Neural cell (in vitro differentiated cells): ENCODE measurements around the gene NEDD4L. TPM values are rescaled to one million over a fixed set of nuclear protein-coding genes. Genes with fewer than 3 reads are reported as not detected.
"Not testable (repeated sequence)": the region's sequence is repeated elsewhere in the genome, so short reads cannot be mapped to it uniquely, and the experiment has no call there.

ENCODE experiments used
- H2AFZ ChIP-seq: fragments of 200-600, 300-800 bp; sonication (generic), shearing (Covaris generic); 2 replicates; pipeline ENCODE4 v1.6.0; 2014; ENCODE audit warnings: low read depth, mild to moderate bottlenecking, antibody characterized with exemption, low read length, moderate library complexity
- H3F3A ChIP-seq: fragments of 200-600 bp; shearing (Covaris generic); 2 replicates; pipeline ENCODE4 v1.6.1; 2016; ENCODE audit warnings: mild to moderate bottlenecking, moderate library complexity, mixed read lengths, antibody characterized with exemption, low read length; ENCODE audit not compliant: insufficient read depth, poor library complexity, severe bottlenecking
- H3K27ac ChIP-seq: fragments of 200-600, 300-800 bp; sonication (generic), shearing (Covaris generic); 2 replicates; pipeline ENCODE4 v1.5.1; 2014; ENCODE audit warnings: mild to moderate bottlenecking, low read length, moderate library complexity
- H3K27me3 ChIP-seq: fragments of 300-800, 200-600 bp; sonication (generic), shearing (Covaris generic); 2 replicates; pipeline ENCODE4 v1.6.0; 2014; ENCODE audit warnings: mild to moderate bottlenecking, low read depth, low read length, moderate library complexity; ENCODE audit not compliant: insufficient read depth
- H3K36me3 ChIP-seq: fragments of 300-800, 200-600 bp; sonication (generic), shearing (Covaris generic); 2 replicates; pipeline ENCODE4 v1.5.1; 2014; ENCODE audit warnings: mild to moderate bottlenecking, antibody characterized with exemption, low read length, moderate library complexity; ENCODE audit not compliant: insufficient read depth
- H3K4me2 ChIP-seq: fragments of 300-800, 200-600 bp; sonication (generic), shearing (Covaris generic); 2 replicates; pipeline ENCODE4 v1.6.0; 2014; ENCODE audit warnings: mild to moderate bottlenecking, low read length
- H3K4me3 ChIP-seq: fragments of 300-800, 200-600 bp; sonication (generic), shearing (Covaris generic); 2 replicates; pipeline ENCODE4 v1.5.1; 2014; ENCODE audit warnings: mild to moderate bottlenecking, low read length, moderate library complexity
- H3K79me2 ChIP-seq: fragments of 200-600 bp; shearing (Covaris generic); replicated peaks from 2 replicates; pipeline ENCODE4 v1.6.0; 2014; ENCODE audit warnings: mild to moderate bottlenecking, low read length, moderate library complexity; ENCODE audit not compliant: insufficient read depth
- H3K9ac ChIP-seq: fragments of 300-800, 200-600 bp; sonication (generic), shearing (Covaris generic); 2 replicates; pipeline ENCODE4 v1.6.1; 2016; ENCODE audit warnings: mild to moderate bottlenecking, low read length, mixed read lengths
- H3K9me2 ChIP-seq: fragments of 200-600 bp; shearing (Covaris generic); 2 replicates; pipeline ENCODE4 v1.6.1; 2016; ENCODE audit warnings: mild to moderate bottlenecking, low read length, mixed read lengths; ENCODE audit not compliant: insufficient read depth
- H3K9me3 ChIP-seq: fragments of 200-600, 300-800 bp; sonication (generic), shearing (Covaris generic); 2 replicates; pipeline ENCODE4 v1.6.1; 2016; ENCODE audit warnings: mild to moderate bottlenecking, mixed run types, low read length, moderate library complexity, mixed read lengths
- H4K20me1 ChIP-seq: fragments of 200-600 bp; shearing (Covaris generic); 2 replicates; pipeline ENCODE4 v1.6.1; 2016; ENCODE audit warnings: mild to moderate bottlenecking, mixed run types; ENCODE audit not compliant: insufficient read depth
- EP300 ChIP-seq: fragments of 450-650 bp; conservative IDR thresholded peaks from 2 replicates; pipeline ENCODE4 v1.6.1; 2014; ENCODE audit warnings: antibody characterized with exemption, mild to moderate bottlenecking, moderate library complexity; ENCODE audit not compliant: poor library complexity, severe bottlenecking
- EZH2 ChIP-seq: fragments of 200-600, 300-800 bp; shearing (Covaris generic), sonication (generic); IDR thresholded peaks from 2 replicates; pipeline ENCODE4 v1.6.1; 2014; ENCODE audit warnings: antibody characterized with exemption, low read length, borderline replicate concordance, mild to moderate bottlenecking; ENCODE audit not compliant: insufficient read depth, poor library complexity, severe bottlenecking
- MXI1 ChIP-seq: fragments of 450-650 bp; conservative IDR thresholded peaks from 2 replicates; pipeline ENCODE4 v1.6.1; 2014; ENCODE audit warnings: antibody characterized with exemption, mild to moderate bottlenecking; ENCODE audit not compliant: poor library complexity, severe bottlenecking
- POLR2AphosphoS5 ChIP-seq: IDR thresholded peaks from 2 replicates; pipeline ENCODE4 v1.6.1; 2012
- RAD21 ChIP-seq: fragments of 450-650 bp; conservative IDR thresholded peaks from 2 replicates; pipeline ENCODE4 v1.6.1; 2014; ENCODE audit warnings: antibody characterized with exemption, mild to moderate bottlenecking, moderate library complexity
- SMC3 ChIP-seq: fragments of 450-650 bp; conservative IDR thresholded peaks from 2 replicates; pipeline ENCODE4 v1.6.1; 2014; ENCODE audit warnings: antibody characterized with exemption, mild to moderate bottlenecking, moderate library complexity; ENCODE audit not compliant: poor library complexity
- TAF1 ChIP-seq: IDR thresholded peaks from 2 replicates; pipeline ENCODE4 v1.6.1; 2012; ENCODE audit warnings: low read depth
- polyA plus RNA-seq: library from polyadenylated mRNA; depleted of rRNA; stranded (reverse); fragments of >200 nt; gene quantifications from 2 replicates; pipeline ENCODE4 v1.2.3, GENCODE V29; 2014
- TF ChIP-seq, protein P1 (sequence below): IDR thresholded peaks from 2 replicates; pipeline ENCODE4 v1.6.1; 2012; ENCODE audit warnings: borderline replicate concordance
- TF ChIP-seq, protein P2 (sequence below): fragments of 450-650 bp; IDR thresholded peaks from 2 replicates; pipeline ENCODE4 v1.5.1; 2014; ENCODE audit warnings: antibody characterized with exemption, mild to moderate bottlenecking, moderate library complexity; ENCODE audit not compliant: poor library complexity, severe bottlenecking

Gene NEDD4L
- polyA plus RNA-seq, 1 donor from 2014 or later = 97.9 TPM

DNA sequence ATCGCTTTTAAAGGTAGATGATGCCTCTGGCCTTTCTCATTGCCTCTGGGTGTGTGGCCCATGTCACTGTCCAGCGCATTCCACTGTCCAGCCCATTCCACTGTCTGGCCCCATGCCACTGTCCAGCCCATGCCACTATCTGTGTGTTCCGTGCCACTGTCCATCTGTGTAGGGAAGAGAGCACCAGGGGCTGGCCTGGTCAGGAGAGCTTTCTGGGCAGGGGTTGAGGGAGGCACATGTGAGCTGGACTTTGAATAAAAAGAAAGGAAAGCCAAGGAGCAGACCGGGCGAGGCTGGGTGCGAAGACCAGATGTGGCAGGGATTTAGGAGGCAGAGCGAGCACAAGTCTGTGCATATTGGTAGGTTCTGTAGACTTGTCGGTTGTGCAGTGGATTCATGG, 236.2 kb downstream of the NEDD4L start:
- Histone ChIP-seq H3F3A (no peaks in the 10 kb centered on the region), H4K20me1 (no peaks in the 10 kb centered on the region), H3K79me2 (peaks cover 18% of the 10 kb centered on the region), H3K27me3 (no peaks in the 10 kb centered on the region), H3K9me3 (no peaks in the 10 kb centered on the region), H2AFZ (no peak overlapping the region), H3K36me3 (no peaks in the 10 kb centered on the region), H3K4me3 (no peak overlapping the region), H3K4me2 (no peak overlapping the region), H3K27ac (no peak overlapping the region), H3K9me2 (no peaks in the 10 kb centered on the region), H3K9ac (no peak overlapping the region)
- TF ChIP-seq, protein P1, sequence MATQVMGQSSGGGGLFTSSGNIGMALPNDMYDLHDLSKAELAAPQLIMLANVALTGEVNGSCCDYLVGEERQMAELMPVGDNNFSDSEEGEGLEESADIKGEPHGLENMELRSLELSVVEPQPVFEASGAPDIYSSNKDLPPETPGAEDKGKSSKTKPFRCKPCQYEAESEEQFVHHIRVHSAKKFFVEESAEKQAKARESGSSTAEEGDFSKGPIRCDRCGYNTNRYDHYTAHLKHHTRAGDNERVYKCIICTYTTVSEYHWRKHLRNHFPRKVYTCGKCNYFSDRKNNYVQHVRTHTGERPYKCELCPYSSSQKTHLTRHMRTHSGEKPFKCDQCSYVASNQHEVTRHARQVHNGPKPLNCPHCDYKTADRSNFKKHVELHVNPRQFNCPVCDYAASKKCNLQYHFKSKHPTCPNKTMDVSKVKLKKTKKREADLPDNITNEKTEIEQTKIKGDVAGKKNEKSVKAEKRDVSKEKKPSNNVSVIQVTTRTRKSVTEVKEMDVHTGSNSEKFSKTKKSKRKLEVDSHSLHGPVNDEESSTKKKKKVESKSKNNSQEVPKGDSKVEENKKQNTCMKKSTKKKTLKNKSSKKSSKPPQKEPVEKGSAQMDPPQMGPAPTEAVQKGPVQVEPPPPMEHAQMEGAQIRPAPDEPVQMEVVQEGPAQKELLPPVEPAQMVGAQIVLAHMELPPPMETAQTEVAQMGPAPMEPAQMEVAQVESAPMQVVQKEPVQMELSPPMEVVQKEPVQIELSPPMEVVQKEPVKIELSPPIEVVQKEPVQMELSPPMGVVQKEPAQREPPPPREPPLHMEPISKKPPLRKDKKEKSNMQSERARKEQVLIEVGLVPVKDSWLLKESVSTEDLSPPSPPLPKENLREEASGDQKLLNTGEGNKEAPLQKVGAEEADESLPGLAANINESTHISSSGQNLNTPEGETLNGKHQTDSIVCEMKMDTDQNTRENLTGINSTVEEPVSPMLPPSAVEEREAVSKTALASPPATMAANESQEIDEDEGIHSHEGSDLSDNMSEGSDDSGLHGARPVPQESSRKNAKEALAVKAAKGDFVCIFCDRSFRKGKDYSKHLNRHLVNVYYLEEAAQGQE = no peak
- TF ChIP-seq TAF1 (no peak), EP300 (no peak), MXI1 (no peak), POLR2AphosphoS5 (no peak), RAD21 (no peak), EZH2 (no peak), SMC3 (no peak)
- TF ChIP-seq, protein P2, sequence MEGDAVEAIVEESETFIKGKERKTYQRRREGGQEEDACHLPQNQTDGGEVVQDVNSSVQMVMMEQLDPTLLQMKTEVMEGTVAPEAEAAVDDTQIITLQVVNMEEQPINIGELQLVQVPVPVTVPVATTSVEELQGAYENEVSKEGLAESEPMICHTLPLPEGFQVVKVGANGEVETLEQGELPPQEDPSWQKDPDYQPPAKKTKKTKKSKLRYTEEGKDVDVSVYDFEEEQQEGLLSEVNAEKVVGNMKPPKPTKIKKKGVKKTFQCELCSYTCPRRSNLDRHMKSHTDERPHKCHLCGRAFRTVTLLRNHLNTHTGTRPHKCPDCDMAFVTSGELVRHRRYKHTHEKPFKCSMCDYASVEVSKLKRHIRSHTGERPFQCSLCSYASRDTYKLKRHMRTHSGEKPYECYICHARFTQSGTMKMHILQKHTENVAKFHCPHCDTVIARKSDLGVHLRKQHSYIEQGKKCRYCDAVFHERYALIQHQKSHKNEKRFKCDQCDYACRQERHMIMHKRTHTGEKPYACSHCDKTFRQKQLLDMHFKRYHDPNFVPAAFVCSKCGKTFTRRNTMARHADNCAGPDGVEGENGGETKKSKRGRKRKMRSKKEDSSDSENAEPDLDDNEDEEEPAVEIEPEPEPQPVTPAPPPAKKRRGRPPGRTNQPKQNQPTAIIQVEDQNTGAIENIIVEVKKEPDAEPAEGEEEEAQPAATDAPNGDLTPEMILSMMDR = no peak

DNA sequence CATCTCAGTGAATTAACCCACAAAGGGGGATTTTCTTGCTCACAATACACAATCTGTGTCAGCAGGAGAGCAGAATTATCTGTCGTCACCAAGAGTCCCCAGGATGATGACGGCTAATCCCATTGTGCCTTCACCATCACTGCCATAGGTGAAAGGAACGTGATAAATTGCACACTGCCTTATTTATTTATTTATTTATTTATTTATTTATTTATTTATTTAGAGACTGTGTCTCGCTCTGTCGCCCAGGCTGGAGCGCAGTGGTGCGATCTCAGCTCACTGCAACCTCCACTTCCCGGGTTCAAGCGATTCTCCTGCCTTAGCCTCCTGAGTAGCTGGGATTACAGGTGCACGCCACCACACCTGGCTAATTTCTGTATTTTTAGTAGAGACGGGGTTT, 238.8 kb downstream of the NEDD4L start:
- not testable (repeated sequence) for H3K9ac ChIP-seq, H3K9me2 ChIP-seq, H4K20me1 ChIP-seq, H3K4me2 ChIP-seq, H3K9me3 ChIP-seq, H3K36me3 ChIP-seq, H2AFZ ChIP-seq, H3K27me3 ChIP-seq, H3F3A ChIP-seq, H3K4me3 ChIP-seq, H3K27ac ChIP-seq
- peaks cover 20% of the 10 kb centered on the region for H3K79me2 ChIP-seq

DNA sequence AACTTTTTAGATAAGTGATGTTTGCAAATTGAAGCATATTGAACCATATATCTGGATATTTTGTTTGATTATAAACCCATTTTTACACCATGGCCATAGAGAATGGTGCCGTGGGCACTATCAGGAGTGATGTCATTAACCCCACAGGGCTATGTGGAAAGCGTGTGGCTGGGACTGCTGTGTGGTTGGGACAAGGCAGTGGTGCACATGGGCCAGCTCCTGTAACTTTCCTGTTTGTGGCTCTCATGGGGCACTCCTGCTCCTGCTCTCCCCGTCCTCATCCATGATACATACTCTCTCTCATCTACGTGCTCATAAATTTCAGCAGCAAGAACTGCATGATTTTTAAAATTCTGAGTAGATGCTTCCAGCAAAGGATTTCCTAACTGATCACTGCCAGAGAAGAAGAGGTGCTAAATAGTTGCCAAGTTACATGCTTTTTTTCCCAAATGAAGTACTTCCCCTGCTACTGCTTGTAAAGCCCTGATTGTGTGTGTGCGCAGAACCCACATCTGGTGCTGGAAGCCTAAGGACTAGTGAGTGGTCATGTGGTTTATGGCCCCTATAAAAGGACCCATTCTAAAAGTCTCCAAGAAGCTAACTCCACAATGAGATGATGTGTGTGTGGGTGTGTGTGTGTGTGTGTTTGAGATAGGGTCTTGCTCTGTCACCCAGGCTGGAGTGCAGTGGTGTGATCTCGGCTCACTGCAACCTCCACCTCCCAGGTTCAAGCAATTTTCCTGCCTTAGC, 240.8 kb downstream of the NEDD4L start:
- no peaks in the 10 kb centered on the region for H3K9me3 ChIP-seq
- H3K79me2 ChIP-seq = peaks cover 11% of the 10 kb centered on the region
- no peaks in the 10 kb centered on the region for H3F3A ChIP-seq
- no peak overlapping the region for H3K9ac ChIP-seq
- TF ChIP-seq, protein P1 = no peak
- TF ChIP-seq POLR2AphosphoS5 (no peak), RAD21 (no peak), TAF1 (no peak), SMC3 (no peak), MXI1 (no peak), EP300 (no peak), EZH2 (no peak)
- TF ChIP-seq, protein P2 = no peak
- no peaks in the 10 kb centered on the region for H3K9me2 ChIP-seq
- no peaks in the 10 kb centered on the region for H3K36me3 ChIP-seq
- no peak overlapping the region for H3K4me2 ChIP-seq
- H2AFZ ChIP-seq = no peak overlapping the region
- H3K27me3 ChIP-seq = no peaks in the 10 kb centered on the region
- no peak overlapping the region for H3K27ac ChIP-seq
- no peak overlapping the region for H3K4me3 ChIP-seq
- H4K20me1 ChIP-seq = no peaks in the 10 kb centered on the region
